GM18519 (cell line): ENCODE measurements around the gene CEP55.

Experiments
- ATAC-seq: cut with Tn5 transposase; IDR thresholded peaks from one replicate; pipeline ENCODE4 v1.9.1; 2021; ENCODE audit warnings: mild to moderate bottlenecking, moderate library complexity; ENCODE audit not compliant: unreplicated experiment, low FRiP score

The CEP55 gene

DNA sequence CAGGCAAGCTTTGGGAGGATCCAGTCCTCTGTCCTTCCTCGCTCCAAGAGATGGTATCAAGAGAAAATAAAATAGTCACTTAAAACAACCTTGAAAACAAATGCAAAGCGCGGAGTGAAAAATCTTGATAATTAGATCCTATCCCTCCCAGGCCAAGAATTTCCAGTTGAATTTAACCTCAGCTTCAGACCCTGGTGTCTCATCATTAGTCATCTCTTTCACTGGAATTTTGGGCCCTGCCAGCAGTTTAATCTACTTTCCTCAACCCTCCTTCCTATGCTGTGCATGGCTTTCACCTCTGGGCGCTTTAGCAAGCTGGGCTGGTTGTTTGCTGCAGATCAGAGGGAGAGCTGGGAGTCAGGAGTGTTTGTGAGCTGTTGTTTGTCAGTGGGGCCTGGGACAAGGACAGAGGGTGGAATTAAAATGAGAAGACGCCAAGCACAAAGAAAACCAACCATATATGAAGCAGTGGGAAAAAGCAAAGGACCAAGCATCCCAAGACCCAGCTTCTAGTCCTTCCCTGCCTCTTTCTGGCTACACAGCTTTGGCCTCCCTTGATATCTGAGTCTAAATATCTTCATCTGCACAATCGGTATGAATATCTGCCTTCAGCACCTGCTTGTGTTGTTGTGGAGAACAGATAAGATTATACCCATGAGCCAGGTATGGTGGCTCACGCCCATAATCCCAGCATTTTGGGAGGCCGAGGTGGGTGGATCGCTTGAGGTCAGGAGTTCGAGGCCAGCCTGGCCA lies 27.8 kb upstream of the CEP55 start:
- no peak for ATAC-seq

DNA sequence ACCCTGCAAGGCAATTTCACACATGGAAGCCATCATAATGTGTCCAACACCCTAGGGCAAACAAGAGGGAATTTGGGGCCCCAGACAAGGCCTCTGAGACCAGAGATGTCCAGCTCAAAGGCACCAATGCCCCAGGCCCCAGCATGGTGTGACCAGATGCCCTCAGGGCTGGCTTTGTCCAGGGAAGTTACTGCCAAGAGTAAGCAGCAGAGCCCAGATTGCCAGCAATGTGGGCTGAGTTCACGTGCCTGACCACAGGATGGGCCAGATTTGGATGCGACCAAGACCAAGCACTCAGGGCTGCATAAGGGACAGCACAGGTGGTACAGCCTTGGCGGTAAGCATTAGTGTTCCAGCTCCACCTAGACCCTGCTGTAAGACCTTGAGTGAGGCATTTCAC lies 27.0 kb upstream of the CEP55 start:
- ATAC-seq, result no peak

DNA sequence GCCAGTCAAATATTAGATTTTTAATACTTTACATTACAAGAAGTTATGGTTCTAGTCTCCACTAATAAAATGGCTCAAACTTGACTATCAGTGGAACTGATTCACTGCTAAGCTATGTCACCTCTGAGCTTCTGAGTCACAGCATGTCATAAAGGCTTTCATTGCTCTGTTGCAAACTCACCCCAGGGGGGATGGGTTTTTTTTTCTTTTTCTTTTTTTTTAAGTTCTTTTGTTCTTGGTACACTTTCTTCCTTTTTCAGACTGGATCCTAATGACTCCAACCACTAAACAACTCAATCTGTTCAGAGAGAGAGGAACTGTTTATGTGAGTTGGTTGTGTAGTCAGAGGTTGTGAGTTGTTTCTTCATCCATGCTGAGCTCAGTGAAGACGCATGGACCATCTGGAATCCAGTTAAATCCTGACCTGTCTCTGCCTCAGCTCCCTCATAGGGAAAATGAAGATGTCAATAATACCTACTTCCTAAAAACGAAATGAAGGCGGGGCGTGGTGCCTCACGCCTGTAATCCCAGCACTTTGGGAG lies 25.2 kb upstream of the CEP55 start:
- ATAC-seq, result no peak

DNA sequence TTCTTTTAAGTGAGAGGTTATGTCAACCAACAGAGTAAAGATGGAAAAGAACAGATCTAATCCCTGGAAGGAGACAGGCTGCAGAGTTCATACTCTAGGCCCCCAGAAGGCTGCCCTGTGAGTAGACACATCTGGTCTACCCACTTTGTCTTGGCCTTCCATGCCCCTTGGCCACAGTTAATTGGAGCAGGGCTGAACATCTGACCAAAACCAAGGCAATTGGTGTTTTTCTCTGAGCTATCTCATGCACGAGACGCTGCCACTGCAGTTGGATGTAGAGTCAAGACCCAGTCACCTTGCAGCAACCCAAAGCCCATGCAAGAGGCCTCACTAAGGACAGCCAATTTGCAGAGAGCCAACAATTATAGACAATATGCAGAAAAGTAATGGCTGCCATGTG lies 23.3 kb upstream of the CEP55 start:
- ATAC-seq, result no peak

DNA sequence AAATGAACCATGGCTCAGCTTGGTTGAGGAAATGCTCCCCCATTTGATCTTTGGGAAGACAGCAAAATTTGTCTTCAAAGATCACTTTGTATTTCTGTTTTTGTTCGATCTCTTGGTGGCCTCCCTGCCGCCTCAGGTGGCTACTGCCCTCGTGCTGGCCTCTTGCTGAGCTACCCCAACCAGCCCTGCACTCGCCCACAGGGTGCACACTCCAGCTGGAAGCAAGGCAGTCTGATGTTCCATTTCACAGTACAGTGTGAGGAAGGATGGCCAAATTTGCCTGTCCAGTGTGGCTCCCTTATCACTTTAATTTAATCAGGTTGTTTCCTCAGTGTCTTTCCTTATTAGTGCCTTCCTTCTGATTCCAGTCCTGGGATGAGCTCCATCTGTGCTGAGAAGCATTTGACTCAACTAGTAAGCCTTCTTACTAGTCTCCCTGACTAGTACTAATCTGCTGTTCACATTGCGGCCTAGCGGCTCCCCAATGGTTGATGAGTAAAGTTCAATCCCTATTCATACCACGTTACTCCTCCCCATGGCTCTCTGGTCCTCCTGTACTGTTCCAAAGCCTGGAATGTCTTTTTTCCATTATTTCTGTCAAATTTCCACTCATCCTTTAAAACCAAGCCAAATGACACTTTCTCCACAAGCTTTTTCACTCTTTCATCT lies 22.5 kb upstream of the CEP55 start:
- no peak for ATAC-seq

DNA sequence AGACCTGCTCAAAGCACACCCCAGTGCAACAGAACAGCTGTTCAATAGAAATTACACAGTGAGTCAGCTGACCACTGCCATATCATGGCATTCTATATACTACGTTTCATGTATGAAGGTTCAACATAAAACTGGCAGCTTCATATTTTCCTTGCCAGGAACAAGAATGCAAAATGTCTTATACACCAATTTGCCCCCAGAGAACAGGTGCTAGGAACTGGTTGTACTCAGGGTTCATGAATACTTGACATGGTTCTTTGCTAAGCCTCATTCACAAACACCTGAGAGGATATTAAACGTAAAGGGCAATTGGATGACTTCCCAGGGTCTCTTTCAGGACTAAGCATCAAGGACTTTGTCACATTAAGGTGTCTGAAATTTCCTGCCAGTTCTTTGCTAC lies 21.2 kb upstream of the CEP55 start:
- no peak for ATAC-seq

DNA sequence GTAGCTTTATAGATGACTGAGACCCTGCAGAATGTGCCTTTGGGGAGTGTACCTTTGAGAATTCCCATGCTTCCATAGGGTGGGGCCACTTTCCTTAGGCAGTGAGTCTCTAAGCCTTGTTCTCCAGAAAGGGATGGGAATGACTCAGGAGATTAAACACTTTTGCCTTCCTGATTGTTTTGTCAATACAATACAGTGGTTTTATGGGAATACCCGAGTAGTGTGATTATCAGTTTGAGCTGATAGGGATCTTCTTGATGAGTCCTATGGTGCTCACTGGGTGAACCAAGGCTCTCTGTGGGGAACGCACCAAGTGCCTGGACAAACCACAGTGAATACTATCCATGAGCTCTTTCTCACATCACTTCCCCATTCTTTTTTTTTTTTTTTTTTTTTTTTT lies 20.5 kb upstream of the CEP55 start:
- ATAC-seq, result no peak

DNA sequence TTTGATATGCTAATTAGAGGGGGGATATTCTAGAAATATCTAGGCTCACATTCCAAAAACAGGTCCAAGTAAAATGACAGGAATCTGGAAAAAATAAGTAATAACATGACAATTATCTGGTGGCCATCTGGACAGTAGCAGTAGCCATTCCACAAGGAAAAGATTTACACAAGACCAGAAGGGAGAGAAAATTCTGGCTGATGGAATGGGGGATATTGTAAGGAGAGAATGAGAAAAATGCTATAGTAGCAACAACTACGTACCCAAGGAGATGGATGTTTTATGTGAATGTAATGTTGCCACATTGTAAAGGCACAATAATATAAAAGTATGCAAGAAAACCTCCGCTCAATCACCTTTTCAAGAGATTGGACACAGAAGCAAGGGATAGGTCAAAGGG lies 19.7 kb upstream of the CEP55 start:
- ATAC-seq, result no peak

DNA sequence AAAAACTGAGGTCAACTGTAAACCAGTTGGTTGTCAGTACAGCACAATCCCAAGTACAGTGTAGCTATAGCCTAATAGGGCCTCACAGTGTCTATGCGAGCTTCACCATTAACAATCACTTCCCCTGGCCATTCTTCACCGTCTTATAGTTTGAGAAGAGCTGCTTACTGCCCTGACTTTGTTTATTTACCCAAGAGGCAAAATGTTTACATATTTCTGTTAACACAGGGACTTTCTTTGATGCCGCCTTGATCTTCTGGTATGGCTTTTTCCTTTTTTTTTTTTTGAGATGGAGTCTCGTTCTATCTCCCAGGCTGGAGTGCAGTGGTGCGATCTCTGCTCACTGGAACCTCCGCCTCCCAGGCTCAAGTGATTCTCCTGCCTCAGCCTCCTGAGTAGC lies 17.5 kb upstream of the CEP55 start:
- ATAC-seq, result no peak

DNA sequence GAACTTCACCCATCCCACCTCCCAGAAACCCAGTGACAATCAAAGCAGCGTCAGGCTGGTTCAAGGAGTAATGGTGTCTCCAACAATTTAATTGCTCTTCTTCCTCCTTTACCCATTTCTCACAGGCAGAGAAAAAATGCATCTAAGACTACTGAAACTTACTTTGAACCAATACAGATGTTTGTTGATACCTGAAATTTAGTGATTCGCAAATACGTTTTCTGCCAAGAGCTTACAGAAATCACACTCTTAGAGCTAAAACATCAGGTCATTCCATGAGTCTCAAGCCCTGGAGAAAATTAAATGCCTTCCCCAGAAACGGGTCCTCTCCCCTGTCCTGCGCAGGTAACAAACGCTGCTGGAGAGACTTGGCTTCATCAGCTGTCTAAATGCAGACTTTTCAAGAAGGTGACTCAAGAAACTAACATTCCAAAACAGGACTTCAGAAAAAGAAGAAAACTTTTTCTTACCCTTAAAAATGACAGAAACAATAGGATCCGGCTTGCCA lies 14.7 kb upstream of the CEP55 start:
- no peak for ATAC-seq

DNA sequence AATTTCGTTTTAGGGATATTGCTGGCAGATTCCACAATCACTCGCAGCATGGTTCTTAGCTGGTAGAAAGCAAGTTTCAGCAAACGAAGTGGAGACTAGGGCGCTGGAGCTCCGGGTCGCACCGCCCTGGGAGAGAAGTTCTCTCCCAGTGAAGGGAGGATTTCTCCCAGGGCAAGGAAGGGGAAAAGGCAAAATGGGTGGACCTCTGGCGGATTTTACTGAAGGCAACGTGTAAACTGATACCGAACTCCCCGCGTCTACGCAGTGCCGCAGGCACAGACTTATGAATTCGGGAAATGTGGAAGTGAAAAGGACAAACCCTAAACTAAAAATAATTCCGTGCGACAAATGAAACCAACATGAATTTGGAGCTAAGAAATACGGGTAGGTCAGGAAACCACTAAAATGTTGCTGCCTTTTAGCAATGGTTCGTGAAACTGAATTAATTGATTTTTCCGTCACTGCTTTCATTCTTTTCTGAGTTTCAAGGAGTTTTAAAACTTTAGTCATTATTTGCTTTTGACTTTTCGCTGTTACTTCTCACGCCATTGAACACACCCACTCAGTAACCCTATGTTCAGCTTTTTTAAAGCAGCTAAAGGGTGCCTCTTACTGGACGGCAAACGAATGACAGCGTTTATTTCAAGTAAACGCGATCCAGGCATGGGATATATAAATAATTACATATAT lies 14.1 kb upstream of the CEP55 start, which contains the start of gene MYOF:
TSS of gene MYOF (minus strand) at position 190 of the 690 bp plus-strand sequence. CDS start at position 50, 140 bp downstream.
- ATAC-seq, result peak; percentile 71

DNA sequence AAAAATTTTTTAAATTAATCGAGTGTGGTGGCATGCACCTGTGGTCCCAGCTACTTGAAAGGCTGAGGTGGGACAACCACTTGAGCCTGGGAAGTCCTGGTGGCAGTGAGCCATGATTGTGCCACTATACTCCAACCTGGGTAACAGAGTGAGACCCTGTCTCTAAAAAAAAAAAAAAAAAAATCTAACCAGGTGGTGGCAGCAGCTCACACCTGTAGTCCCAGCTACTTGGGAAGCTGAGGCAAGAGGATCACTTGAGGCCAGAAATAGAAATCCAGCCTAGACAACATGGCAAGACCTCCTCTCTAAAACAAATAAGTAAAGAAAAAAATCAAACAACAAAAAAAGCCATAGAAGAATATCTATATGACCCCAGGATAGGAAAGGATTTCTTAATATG lies 10.7 kb upstream of the CEP55 start:
- ATAC-seq, result no peak

DNA sequence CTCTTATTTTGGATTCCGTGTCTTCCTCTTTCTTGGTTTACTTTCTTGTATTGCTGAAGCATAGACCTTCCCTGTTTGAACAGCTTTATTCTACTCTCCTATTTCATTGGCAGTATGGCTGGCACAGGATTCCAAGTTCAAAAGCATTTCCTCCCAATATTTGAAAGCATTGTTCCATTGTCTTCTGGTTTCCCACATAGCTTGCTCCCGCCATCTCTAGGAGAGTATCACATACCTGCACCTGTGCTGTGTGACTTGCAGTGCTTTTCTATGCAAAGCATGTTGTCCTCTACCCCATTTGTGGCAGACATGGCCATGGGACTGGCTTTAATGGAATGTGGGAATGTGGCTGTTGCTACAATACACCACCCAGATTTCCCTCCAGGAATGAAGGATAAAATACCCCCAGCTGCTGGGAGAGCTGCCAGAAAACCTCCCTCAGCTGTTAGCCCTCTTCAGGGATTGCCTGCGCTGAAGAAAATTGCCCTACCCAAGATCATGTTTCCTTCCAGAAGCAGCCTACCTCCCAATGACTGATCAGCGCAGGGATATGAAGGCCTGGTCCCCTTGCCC lies 7.4 kb upstream of the CEP55 start:
- no peak for ATAC-seq

DNA sequence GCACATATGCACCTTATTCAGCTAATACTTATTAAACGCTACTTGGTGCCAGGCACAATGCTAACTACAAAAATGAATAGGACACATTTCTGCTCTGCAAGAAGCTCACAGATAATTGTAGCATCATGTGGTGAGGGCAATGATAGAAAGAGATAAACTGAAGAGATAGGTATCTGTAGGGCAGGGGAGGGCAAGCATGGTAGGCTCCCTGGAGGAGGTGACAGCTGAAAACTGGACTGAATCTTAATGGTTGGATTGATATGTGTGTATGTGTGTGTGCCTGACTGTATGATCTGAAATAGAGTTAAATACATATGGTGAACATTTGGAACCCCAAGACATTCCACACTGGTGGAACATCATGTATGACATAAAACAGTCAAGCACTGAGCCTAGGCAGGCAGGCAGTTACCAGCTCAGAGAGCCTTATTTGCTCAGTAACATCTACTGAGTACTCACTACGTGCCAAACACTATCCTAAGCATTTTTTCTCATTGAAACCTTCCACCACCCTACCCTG lies 4.8 kb upstream of the CEP55 start:
- ATAC-seq, result no peak

DNA sequence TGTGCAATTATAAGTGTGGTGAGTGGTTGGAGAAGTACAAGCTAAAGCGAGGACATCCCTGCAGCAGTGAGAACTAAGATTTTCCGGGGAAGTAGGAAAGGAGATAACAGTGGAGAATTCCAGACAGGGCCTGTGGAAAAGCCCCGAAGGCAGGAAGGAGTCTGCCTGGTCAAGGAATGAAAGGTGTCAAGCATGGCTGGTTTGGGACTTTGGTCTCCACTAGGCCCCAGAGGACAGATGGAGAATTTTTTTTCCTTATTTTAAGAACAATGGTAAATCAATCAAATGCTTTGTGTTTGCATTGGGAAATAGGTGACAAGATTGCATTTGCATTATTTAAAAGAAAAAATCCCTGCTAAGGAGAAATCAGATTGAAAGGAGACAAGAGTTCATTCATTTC lies 3.2 kb upstream of the CEP55 start:
- ATAC-seq, result no peak

DNA sequence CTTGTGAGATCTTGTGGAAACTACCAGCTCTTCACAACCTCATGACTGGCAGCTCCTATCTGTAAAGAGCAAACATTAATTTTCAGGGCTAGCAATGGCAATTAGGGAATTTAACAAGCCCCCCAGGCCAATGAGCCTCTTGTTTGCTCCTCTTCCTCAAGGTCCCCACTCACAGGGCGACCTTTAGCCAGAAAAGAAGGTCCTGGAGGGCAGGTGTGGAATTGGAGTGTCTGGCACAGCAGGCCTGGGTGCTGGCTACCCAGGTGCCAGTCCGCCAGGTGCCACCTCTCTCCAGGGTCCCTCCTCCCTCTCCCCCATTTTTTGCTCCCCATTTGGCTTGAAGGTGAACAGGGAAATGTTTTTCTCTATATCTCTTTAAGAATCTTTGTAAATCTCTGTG lies 1.9 kb upstream of the CEP55 start:
- ATAC-seq, result no peak

DNA sequence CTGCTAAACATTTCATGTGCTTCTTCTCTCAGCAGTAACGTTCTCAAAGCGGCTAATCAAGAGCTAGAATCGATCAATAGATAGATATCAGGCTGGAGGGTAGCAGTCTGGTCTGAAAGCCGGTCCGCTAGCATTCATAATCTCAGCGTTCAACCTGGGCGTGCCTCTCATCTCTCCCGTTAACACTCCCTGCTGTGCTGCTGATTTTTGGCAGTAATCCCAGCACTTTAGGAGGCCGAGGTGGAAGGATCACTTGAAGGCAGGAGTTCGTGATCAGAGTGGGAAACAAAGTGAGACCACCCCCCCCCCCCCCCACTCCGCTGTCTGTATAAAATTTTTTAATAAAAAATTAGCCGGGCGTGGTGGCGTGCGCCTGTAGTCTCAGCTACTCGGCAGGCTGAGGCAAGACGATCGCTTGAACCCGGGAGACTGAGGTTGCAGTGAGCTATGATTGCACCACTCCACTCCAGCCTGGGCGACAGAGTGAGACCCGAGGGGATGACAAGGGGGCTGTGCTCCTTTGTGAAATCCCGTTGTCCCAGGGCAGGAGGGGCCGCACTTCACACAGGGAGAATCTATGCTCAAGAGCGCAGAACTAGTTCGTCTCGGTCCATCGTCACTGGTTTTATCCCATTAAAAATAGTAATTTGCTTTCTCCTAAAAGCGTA lies 624 bp upstream of the CEP55 start:
- ATAC-seq, result peak; percentile 6

DNA sequence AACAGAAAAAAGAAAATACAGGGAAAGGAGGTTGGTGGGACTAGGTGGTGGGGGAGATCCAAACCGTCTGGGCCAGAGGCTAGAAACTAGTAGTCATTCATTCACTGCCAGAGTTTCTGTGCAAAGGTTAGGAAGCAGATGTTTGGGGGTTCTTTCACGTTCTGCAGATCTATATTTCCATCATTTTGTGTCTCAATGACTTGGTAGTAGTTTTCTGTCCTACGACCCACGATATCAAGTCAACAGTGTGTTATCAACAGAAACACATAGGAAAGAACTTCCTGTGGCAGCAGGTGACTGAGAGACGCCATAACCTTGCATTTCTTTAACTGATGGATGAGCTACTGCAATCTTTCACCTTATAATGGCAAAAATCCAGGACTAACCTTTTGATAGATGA lies 1.8 kb downstream of the CEP55 start:
- ATAC-seq, result no peak

DNA sequence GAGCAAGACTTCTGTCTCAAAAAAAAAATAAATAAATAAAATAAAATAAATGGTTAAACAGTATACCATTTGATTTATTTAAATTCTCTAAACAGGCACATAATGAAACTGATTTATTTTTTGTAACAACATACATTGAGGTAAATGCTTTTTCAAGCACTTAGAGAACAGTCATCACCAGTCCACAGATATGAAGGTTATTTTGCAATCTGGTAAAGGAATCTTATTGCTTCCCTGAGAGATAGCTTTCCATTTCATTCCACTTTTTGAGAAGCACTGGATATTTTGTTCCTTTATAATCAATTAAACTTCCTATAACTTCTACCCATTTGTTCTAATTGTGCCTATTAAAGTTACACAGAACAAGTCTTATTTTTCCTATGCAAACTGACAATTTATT lies 5.2 kb downstream of the CEP55 start:
- ATAC-seq, result no peak

DNA sequence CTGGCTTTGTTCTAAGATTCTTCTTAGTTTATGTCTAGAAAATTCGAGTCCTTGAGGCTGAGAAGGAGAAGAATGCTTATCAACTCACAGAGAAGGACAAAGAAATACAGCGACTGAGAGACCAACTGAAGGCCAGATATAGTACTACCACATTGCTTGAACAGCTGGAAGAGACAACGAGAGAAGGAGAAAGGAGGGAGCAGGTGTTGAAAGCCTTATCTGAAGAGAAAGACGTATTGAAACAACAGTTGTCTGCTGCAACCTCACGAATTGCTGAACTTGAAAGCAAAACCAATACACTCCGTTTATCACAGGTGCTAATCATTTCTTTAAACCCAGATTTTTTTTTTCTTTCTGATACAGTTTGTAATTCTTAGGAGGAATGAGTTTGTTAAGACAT lies 6.7 kb downstream of the CEP55 start:
- ATAC-seq, result peak; percentile 70
